GM18508 (cell line): Measurements from ENCODE around the gene CIDEB.

Source experiments
- ATAC-seq: cut with Tn5 transposase; IDR thresholded peaks from one replicate; pipeline ENCODE4 v1.9.1; 2021; ENCODE audit warnings: moderate number of reproducible peaks; ENCODE audit not compliant: insufficient read depth, unreplicated experiment

The CIDEB gene

DNA sequence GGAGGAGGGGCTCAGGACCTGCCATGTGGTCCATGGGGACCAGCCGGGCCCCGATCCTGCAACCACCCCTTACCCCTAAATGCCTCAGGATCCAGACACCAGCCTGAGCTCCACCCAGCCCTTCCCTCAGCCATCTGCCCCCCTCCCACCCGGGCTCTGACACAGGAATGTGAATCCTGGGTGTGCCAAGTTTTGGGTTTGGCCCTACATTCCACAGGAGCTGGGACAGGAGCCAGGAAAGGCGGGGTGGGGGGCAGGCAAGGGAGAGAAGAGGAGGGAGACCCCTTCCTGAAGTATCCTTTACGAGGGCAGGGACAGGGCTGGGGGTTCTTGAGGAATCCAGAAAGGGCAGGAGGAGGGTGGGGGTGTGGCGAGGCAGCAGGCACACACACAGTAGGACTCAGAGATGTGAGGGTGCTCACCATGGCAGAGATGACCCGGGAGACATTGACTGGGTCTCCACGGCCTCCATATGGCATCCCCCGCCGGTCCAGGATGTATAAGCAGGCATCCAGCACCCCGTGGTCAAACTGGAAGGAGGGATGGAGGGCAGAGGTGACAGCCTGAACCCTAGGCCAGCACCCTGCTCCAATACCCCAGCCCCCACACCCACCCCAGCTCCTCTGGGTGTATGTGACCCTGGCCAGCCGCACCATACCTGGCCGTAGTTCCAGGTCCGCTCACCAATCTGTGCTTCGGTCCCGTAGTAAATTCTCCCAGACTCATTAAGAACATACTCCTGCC is 48.3 kb downstream of the CIDEB start:
- no peak for ATAC-seq

DNA sequence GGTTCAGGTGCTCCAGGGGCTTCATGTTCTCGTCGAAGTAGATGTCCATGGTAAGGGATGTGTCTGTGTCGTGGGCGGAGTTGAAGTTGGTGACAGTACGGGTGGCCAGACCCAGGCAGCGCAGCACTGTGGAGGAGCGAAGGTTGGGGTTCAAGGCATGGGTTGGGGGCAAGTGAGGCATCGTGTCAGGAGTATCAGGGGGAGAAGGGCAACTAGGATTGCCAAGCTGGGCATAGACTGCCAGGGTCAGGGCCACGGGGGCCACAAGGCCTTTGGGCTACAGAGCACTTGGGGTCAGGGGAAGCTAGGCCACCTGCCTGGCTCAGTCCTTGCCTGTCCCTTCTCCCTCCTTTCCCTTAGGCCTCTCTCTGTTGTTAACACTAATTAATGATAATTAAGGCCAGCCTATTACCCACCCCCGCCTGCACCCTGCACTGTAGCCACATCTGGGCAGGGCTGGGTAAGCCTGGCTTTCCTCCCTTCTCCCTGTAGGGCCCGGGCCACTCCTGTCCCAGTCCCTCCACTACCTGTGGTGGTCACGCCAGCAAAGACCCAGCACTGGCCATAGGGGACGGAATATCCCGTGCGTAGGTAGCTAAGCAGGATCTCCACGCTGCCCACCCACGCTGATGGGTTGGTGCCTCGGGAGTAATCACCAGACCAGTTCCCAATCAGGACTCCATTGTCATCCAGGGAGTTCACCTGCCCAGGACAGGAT is 49.1 kb downstream of the CIDEB start:
- no peak for ATAC-seq

DNA sequence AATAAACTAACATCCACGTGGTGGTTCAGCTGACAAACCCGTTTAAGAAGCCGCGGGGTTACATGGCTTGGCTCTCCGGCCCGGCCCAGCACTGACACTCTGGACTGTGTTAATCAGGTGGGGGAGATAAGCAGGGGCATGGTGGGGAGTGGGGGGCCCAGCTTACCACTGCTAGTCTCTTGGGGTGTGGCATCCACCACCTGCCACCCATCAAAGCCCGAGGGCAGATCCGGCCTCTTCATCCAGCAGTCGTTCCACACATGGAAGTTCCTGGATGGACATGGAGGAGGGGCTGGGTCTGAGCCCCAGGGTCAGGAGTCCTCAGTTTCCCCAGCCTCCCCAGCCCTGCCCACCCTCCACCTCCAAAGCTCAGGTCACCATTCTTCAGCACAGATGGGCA is 49.7 kb downstream of the CIDEB start:
- no peak for ATAC-seq

- ATAC-seq = no peak
Measured at GRCh38 chr14:24256960-24257359, 50.8 kb downstream of the CIDEB start.

GRCh38 chr14:24255931-24256711 is 51.7 kb downstream of the CIDEB start:
- ATAC-seq = no peak

DNA sequence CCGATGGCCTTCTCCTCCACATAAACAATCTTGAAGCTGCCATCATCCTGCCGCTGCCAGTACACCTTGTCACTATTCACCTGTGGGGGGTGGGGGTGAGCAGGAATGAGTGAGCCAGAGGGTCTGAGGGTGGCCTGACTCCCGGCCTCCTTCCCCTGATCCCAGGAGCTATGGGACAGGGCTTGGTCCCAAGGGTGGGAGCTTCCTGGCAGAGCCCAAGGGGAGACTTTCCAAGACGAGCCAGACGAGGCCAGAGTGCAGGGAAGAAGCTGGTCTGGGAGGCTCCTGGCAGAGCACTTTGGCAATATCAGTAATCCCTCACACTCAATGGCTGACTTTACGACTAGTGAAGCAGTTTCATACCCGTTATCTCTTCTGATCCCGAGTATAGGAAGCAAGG is 52.3 kb downstream of the CIDEB start:
- no peak for ATAC-seq
